Activated naive CD4-positive, alpha-beta T cell treated with anti-CD3 and anti-CD28 coated beads, Interleukin-2, amount 50 U/mL, for 24 hours (primary cell): ENCODE results near the gene EWSR1.

Source experiments
- H3K27ac Mint-ChIP-seq: one replicate; pipeline ENCODE4 v1.8.0; 2021; ENCODE audit warnings: mild to moderate bottlenecking, mixed read lengths
- H3K27me3 Mint-ChIP-seq: one replicate; pipeline ENCODE4 v1.8.0; 2021; ENCODE audit warnings: mixed read lengths
- H3K36me3 Mint-ChIP-seq: one replicate; pipeline ENCODE4 v1.8.0; 2021; ENCODE audit warnings: mixed read lengths
- H3K4me1 Mint-ChIP-seq: one replicate; pipeline ENCODE4 v1.8.0; 2021; ENCODE audit warnings: mixed read lengths
- H3K4me3 Mint-ChIP-seq: one replicate; pipeline ENCODE4 v1.8.0; 2021; ENCODE audit warnings: mild to moderate bottlenecking, mixed read lengths
- H3K9me3 Mint-ChIP-seq: one replicate; pipeline ENCODE4 v1.8.0; 2021; ENCODE audit warnings: mixed read lengths

Gene EWSR1

DNA sequence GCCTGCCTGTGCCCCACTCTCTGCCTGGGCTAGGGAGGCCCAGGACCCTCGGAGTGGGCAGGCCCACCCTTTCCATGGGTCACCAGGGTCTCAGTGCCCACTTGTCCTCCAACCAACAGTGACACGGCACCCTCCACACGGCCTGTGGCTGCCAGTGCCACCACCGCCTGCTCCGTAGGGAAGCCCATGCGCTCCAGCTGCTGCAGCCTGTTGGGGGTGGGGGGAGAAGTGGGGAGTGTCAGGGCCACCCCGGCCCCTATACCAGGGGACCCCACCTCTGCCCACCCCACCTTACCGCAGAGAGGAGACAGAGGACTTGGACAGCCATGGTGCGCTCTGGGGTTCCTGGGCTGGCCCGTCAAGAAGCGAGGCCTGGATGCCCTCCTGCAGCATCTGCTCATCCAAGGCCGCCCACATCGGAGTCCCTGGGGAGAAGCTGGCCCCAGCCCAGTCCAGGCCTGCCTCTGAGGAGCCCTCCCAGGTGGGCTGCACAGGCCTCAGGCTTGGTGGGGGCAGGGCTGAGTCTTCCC lies 8.0 kb upstream of the EWSR1 start:
- H3K36me3 Mint-ChIP-seq: no peaks in the 10 kb centered on the region
- H3K4me3 Mint-ChIP-seq: no peak overlapping the region
- peaks cover 4% of the 10 kb centered on the region for H3K4me1 Mint-ChIP-seq
- H3K9me3 Mint-ChIP-seq: no peaks in the 10 kb centered on the region
- no peaks in the 10 kb centered on the region for H3K27me3 Mint-ChIP-seq
- no peak overlapping the region for H3K27ac Mint-ChIP-seq

DNA sequence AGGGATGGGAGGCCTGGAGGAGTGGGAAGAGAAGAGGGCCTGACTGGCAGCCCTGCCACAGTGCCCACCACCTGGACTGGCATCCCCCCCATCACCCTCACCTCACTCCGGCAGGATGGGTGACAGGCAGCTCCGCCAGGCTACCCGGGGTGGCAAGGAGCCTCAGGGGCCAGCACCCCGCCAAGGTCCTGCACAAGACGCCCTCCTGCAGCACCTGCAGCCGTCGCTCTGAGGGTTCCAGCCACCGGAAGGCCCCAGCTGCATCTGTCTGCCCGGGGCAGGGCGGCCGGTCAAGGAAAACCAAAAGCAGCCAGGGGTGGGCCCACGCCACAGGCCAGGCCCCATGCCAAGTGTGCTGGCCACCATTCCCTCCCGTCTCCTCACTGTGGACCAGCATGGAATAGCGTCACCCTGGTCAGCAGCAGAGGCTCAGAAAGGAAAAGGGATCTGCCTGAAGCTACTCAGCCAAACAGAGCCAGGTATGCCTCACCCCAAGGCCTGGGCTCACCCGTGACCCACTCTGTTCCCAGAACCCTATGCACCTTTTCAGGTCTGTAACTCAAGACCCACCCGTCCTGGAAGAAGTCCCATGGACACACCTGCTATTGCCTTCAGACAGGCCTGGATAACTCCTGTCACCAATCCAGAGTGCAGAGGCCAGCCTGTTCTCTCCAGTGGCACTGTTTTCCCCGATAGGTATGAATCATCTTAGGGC lies 7.3 kb upstream of the EWSR1 start:
- peaks cover 4% of the 10 kb centered on the region for H3K4me1 Mint-ChIP-seq
- no peak overlapping the region for H3K27ac Mint-ChIP-seq
- no peaks in the 10 kb centered on the region for H3K36me3 Mint-ChIP-seq
- H3K4me3 Mint-ChIP-seq: no peak overlapping the region
- no peaks in the 10 kb centered on the region for H3K27me3 Mint-ChIP-seq
- H3K9me3 Mint-ChIP-seq: no peaks in the 10 kb centered on the region

DNA sequence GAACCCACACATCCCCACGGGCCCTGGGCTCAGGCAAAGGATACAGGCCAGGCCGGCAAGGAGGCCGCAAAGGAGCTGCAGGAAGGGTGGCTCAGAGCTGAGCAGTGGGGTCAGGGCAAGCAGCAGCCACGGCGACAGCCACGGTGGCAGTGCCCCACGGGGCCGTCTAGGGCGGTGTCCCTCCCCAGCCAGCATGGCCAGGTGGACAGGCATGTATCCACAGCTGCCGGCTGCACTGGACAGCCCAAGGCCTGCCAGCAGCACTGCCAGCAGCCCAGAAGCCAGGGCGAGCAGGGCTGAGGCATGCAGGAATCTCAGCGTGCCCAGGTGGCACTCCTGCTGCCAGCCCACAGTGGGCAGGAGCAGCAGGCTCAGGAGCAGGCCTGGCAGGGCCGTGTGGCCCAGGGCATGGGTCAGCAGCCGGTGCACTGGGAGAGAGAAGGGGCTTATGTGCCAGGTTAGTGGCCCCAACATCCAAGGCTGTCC lies 4.2 kb upstream of the EWSR1 start:
- Mint-ChIP-seq H3K27me3 (no peaks in the 10 kb centered on the region), H3K4me3 (no peak overlapping the region), H3K4me1 (peaks cover 14% of the 10 kb centered on the region), H3K27ac (no peak overlapping the region), H3K36me3 (peaks cover 9% of the 10 kb centered on the region), H3K9me3 (no peaks in the 10 kb centered on the region)

DNA sequence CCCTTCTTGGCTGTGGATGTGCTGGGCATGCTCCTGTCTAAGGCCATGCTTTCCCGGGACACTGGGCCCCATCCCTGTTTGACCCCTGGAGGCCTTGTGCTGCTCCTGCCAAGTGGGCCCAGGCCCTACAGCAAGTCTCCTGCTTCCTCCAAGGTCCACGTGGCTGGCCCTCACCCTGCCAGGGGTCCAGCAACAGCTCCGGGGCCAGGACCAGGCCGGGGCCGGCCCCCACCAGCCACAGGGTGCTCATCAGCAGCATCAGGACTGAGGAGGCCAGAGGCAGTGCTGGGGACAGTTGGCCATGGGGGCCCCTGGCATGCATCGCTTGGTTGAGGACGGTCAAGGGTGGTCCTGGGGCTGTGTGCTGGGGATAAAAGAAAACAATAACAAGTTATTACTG lies 2.8 kb upstream of the EWSR1 start:
- H3K27ac Mint-ChIP-seq: no peak overlapping the region
- H3K27me3 Mint-ChIP-seq: no peaks in the 10 kb centered on the region
- H3K9me3 Mint-ChIP-seq: no peaks in the 10 kb centered on the region
- peaks cover 23% of the 10 kb centered on the region for H3K4me1 Mint-ChIP-seq
- H3K4me3 Mint-ChIP-seq: no peak overlapping the region
- peaks cover 20% of the 10 kb centered on the region for H3K36me3 Mint-ChIP-seq

DNA sequence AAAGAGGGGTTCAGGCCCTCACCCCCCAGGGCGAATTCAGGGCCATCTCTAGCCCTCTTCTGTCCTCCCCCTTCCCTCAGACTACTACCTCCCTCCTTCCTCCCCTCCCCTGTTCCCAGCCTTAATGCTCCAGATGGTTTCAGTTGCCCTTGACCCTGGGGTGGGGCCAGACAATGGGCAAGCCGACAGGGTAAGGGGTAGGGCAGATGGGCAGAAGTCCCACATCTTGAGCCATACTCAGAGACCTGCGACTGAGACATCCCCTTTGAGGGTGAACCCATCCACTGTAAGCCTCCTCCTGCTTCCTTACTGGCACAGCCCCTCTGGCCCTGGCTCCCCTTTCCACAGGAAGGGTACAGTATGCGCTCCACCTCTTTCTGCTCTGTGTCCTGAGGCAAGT lies 2.1 kb upstream of the EWSR1 start:
- H3K36me3 Mint-ChIP-seq: peaks cover 27% of the 10 kb centered on the region
- H3K4me3 Mint-ChIP-seq: peak overlapping the region; percentile 95
- no peaks in the 10 kb centered on the region for H3K9me3 Mint-ChIP-seq
- H3K27ac Mint-ChIP-seq: no peak overlapping the region
- no peaks in the 10 kb centered on the region for H3K27me3 Mint-ChIP-seq
- peaks cover 29% of the 10 kb centered on the region for H3K4me1 Mint-ChIP-seq

DNA sequence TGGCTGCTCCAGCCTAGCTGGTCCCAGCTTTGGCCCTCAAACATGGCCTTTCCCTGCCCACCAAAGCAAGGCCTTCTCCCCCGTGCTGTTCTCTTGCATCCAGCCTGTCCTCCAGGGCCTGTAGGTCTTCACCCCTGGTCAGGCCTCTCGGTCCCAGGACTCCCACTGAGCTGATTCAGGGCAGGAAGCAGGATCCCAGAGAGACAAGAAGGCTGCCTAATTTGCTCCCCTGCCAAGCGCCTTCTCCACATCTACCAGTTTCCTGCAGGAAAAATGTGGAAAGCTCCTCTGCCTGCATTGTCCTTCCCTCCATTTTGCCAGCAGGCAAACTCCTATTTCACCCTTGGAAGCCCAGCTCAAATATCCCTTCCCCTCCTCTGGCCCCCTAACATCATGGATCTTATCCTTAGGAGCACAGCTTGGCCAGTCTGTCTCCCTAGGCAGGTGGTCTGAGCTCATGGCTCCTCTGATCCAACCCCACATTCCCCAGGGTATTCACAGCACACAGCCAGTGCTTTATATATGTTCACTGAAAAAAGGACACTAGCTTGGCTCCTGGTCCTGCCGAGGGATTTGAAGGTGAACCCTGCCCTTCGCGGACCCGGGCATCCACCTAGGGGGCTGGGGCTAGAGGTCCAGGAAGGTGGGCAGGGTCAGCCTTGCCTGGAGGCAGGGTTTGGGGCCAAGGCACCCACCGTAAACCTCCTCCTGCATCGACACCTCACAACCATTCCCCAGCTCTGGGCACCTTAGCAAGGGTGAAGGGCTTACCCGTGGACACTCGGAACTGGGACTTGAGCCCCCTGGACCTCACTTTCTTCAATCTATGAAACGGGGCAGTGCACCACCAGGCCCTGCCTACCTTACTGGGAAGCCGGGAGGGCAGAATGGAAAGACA lies 1.3 kb upstream of the EWSR1 start:
- peaks cover 31% of the 10 kb centered on the region for H3K36me3 Mint-ChIP-seq
- H3K4me1 Mint-ChIP-seq: peaks cover 38% of the 10 kb centered on the region
- no peaks in the 10 kb centered on the region for H3K27me3 Mint-ChIP-seq
- H3K27ac Mint-ChIP-seq: peak overlapping the region; percentile 94
- H3K9me3 Mint-ChIP-seq: no peaks in the 10 kb centered on the region
- peak overlapping the region; percentile 95 for H3K4me3 Mint-ChIP-seq

DNA sequence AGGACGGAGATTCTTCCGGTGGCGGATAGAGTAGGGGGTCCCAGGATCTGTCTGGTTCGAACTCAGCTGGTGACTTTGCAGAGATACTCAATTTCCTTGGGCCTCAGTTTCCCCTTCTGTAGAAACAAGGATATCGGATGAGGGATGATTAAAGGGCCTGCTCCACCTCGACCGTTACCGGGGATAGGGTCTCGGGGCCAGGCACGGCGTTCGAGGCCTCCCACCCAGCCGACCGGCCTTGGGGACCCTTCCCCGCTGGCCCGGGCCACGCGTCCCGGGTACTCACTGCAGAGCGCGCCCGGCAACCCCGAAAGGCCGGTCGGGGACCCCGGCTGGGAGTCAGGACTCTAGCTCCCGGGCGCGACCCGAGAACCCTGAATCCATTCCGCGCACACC lies 608 bp upstream of the EWSR1 start:
- Mint-ChIP-seq H3K27ac (peak overlapping the region; percentile 100), H3K27me3 (no peaks in the 10 kb centered on the region), H3K4me1 (peaks cover 44% of the 10 kb centered on the region), H3K36me3 (peaks cover 36% of the 10 kb centered on the region), H3K9me3 (no peaks in the 10 kb centered on the region), H3K4me3 (peak overlapping the region; percentile 95)

DNA sequence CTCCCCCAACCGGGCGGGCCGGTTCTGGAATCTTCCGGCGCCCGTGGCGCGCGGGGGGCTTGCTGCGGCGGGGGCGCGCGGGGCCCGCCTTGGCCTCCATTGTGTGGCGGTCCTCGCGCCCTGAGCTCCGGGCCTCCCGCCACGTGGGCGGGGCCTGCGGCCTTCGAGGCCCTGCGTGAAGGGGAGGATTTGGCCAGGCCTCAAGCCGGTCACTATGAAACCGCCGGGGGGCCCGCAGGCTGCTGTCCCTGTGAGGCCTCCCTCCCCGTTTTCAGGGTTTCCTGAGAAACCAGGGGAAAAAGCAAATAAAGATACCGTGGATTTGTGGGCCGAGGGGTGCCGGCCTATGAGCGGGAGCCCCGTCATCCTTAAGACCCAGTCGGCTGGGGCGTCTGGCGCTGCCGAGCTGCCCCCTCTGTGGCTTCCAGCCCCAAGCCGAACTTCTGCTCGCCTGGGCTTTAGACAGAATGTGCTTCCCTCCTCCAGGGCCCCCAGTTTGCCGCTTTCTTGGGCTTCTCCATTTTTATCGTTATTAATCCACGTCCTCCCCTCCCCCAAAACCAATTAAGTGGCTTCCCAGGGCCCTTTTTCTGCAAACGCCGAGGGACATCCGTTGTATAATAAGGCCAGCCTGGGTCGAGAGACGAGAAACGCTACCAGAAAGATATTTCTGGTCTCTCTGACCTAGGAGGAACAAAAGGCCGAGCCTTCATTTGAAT lies 602 bp downstream of the EWSR1 start:
- Mint-ChIP-seq H3K36me3 (peaks cover 40% of the 10 kb centered on the region), H3K27me3 (no peaks in the 10 kb centered on the region), H3K9me3 (no peaks in the 10 kb centered on the region), H3K4me1 (peaks cover 56% of the 10 kb centered on the region), H3K4me3 (peak overlapping the region; percentile 95), H3K27ac (peak overlapping the region; percentile 100)

DNA sequence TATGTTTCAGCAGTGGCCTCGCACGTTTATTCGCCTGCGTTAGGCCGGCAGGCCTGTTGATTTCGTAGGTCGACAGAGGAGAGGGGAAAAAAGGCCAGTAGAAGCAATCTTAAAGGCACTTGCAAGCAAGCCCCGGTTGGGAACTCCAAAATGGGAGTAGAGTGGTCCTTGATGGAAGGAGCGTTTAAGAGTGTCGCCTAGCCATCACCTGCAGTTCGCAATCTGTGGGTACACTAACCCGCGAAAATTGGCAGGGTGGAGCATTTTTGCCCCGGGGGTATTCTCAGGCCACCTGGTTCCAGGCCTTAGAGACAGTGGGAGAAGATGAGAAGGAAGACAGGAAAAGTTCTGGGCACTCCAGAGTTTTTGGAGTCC lies 1.1 kb downstream of the EWSR1 start:
- peaks cover 62% of the 10 kb centered on the region for H3K4me1 Mint-ChIP-seq

DNA sequence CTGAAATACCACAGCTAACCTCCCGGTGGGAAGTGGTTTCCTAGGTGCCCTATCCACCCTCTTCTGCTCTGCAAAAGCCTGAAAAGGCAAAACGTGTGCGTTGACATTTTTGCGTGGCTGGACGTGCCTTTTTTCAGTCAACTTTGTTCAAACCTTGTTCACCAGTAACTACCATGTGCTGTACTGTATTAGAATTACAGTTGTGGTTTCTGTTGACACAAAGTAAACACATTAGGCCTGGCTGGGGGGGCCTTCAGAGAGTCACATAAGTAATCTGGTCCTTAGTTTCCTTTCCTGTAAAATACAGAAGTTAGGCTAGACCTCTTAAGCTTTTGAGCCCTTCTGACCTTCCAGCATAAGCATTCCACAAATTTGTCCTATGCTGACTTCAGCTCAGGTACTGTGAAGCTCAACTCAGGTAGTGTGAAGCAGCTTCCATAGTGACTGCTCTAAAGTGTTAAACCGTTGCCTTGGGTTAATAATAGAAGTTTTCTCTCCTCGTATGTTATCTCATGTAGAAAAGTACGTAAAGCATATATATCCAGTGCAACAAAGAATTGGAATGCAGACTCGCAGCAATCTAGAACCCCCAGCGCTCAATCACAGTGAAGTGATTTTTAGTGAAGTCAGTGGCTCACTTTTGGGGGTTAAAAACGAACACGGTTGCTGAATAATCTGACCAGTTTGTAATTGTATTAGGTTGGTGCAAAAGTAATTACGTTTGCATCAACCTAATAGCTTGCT lies 1.8 kb downstream of the EWSR1 start:
- H3K4me3 Mint-ChIP-seq: peak overlapping the region; percentile 95

More for the DNA sequence above, 1.1 kb downstream of the EWSR1 start:
- Mint-ChIP-seq H3K4me3 (peak overlapping the region; percentile 95), H3K9me3 (no peaks in the 10 kb centered on the region), H3K36me3 (peaks cover 40% of the 10 kb centered on the region), H3K27ac (peak overlapping the region; percentile 98), H3K27me3 (no peaks in the 10 kb centered on the region)

DNA sequence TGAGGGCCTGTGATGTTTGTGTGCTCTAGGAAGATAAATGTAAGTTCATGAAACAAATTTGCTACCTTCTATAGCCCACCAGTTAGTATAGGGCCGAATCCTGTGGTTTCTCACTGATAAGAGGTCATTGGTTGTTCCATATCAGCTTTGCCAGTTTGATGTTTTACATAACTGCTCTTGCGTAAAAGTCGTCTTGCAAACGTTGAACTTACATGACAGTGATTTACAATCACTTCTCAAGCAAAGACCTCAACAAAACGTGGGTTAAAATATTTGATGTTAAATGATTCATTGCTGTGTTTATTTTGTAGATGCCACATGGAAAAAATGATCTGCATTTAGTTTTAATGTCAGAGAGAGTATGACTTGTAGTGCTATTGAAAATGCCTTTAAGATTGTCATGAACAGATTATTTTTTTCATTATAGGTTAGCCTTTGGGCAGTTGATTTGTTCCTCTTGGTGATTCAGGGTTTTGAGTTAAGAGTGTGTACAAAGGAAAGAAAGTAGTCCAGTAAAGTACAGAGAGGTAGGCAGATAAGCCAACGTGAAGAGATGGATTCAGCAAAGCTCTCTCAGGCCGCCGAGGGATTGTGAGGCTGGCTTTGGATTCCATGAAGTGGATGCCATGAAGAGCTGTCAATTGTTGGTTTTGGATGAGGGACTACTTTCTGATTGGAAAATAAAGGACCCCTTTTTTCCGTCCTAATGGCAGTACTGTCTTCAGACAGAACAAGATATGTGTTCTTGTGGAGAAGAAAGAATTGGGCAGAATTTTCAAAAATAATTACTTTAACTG lies 2.6 kb downstream of the EWSR1 start:
- H3K9me3 Mint-ChIP-seq: no peaks in the 10 kb centered on the region
- peak overlapping the region; percentile 95 for H3K4me3 Mint-ChIP-seq
- peaks cover 76% of the 10 kb centered on the region for H3K4me1 Mint-ChIP-seq
- H3K27ac Mint-ChIP-seq: peak overlapping the region; percentile 98
- peaks cover 41% of the 10 kb centered on the region for H3K36me3 Mint-ChIP-seq
- H3K27me3 Mint-ChIP-seq: no peaks in the 10 kb centered on the region

More for the DNA sequence above, 1.8 kb downstream of the EWSR1 start:
- peak overlapping the region; percentile 98 for H3K27ac Mint-ChIP-seq
- peaks cover 69% of the 10 kb centered on the region for H3K4me1 Mint-ChIP-seq
- no peaks in the 10 kb centered on the region for H3K9me3 Mint-ChIP-seq
- no peaks in the 10 kb centered on the region for H3K27me3 Mint-ChIP-seq
- peaks cover 41% of the 10 kb centered on the region for H3K36me3 Mint-ChIP-seq

DNA sequence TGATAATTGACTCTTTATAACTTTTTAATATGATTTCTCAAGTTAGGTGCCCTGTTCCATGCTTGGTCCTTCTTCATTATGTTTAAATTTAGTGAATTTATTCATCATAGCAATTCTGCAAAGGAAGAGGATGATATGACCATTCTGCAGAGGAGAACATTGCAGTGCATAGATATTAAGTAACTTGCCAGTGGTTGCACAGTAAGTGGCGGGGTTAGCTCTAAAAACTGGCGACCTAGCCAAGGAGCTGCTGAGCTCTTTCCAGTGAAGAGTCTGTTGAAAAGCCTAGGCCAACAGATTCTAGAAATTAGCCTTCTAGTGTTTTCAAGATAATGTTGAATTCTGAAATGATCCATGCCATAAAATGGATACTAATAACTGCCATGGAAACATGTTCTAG lies 4.6 kb downstream of the EWSR1 start:
- Mint-ChIP-seq H3K27me3 (no peaks in the 10 kb centered on the region), H3K27ac (no peak overlapping the region), H3K4me3 (peak overlapping the region; percentile 95), H3K4me1 (peaks cover 80% of the 10 kb centered on the region), H3K9me3 (no peaks in the 10 kb centered on the region), H3K36me3 (peaks cover 43% of the 10 kb centered on the region)

DNA sequence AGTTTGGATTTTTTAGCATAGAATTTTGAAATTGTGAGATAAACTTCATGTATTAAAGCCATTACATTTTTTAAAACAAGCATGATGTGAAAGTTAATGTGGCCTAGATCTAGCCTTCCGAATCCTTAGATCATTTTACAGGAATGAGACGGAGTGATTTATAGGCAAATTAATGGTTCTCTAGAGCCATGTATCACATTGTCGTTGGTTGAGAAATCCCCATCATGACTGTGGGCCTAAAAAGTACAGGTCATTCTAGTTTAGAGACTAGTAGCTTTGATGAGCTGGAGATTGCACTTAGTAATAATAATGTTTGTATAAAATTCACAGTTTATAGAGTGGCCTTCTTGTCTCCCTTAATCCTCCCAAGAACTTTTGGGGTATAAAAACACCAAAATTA lies 7.1 kb downstream of the EWSR1 start:
- Mint-ChIP-seq H3K36me3 (peaks cover 38% of the 10 kb centered on the region), H3K4me1 (peaks cover 84% of the 10 kb centered on the region), H3K27ac (peak overlapping the region; percentile 42), H3K4me3 (no peak overlapping the region), H3K27me3 (no peaks in the 10 kb centered on the region), H3K9me3 (no peaks in the 10 kb centered on the region)

DNA sequence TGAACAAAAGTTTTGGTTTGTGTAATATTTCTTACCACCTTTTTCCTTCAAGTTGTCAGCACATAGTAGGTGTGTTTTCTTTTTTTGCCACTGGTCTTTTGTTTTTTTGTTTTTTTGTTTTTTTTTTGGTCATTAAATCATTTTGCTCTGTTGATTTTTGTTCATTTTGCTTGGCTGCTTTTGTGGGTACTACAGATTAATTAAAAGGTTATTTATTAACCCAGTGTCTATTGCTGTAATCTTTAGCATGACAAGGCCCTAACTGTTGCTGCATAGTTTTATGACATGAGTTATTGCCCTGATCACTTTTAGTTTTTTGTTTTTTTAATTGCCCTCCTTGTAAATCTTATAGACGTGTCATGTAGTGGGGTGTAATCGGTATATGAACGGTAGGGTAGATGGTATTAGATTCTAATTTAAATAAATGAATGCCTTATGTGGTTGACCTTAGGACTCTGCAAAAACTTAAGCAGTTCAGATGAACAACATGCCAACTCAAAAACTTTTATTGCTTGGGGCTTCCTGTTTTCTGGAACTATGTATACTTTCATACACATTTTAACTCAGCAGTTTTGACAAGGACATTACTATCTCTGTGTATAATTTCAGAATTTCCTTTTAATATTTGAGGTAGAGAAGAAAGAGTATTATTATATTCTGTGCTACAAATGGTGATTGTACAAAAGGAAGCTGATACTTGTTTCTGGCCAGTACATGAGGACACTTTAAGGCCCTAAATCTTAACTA lies 7.9 kb downstream of the EWSR1 start:
- H3K9me3 Mint-ChIP-seq: no peaks in the 10 kb centered on the region
- H3K36me3 Mint-ChIP-seq: peaks cover 32% of the 10 kb centered on the region
- peak overlapping the region; percentile 49 for H3K27ac Mint-ChIP-seq
- H3K27me3 Mint-ChIP-seq: no peaks in the 10 kb centered on the region
- peaks cover 79% of the 10 kb centered on the region for H3K4me1 Mint-ChIP-seq
- no peak overlapping the region for H3K4me3 Mint-ChIP-seq
